GM19193 (cell line): ENCODE measurements around the gene PTPN23.

Source experiments
- POLR2A ChIP-seq: IDR thresholded peaks from 4 replicates; pipeline ENCODE4 v1.6.1; 2011; ENCODE audit not compliant: insufficient read depth, insufficient read length; ENCODE audit errors: extremely low read depth

The PTPN23 gene

GRCh38 chr3:47430606-47431005 lies 49.8 kb downstream of the PTPN23 start:
- no peak for TF ChIP-seq POLR2A

GRCh38 chr3:47431225-47431624 lies 50.4 kb downstream of the PTPN23 start:
- TF ChIP-seq POLR2A, result no peak

- TF ChIP-seq POLR2A, result no peak
Measured at GRCh38 chr3:47432673-47433072, 51.9 kb downstream of the PTPN23 start.

- no peak for TF ChIP-seq POLR2A
Measured at GRCh38 chr3:47433796-47434195, 53.0 kb downstream of the PTPN23 start.

GRCh38 chr3:47434849-47435248 lies 54.0 kb downstream of the PTPN23 start:
- no peak for TF ChIP-seq POLR2A

- TF ChIP-seq POLR2A, result no peak
Measured at GRCh38 chr3:47436180-47436579, 55.4 kb downstream of the PTPN23 start.

GRCh38 chr3:47440131-47440530 lies 59.3 kb downstream of the PTPN23 start:
- TF ChIP-seq POLR2A, result no peak

GRCh38 chr3:47441796-47442551 lies 61.2 kb downstream of the PTPN23 start:
- TF ChIP-seq POLR2A, result no peak

- TF ChIP-seq POLR2A, result no peak
Measured at GRCh38 chr3:47443611-47443995, 62.8 kb downstream of the PTPN23 start.

- no peak for TF ChIP-seq POLR2A
Measured at GRCh38 chr3:47444103-47444502, 63.3 kb downstream of the PTPN23 start.

- TF ChIP-seq POLR2A, result no peak
Measured at GRCh38 chr3:47452453-47453215, 71.8 kb downstream of the PTPN23 start.

- no peak for TF ChIP-seq POLR2A
Measured at GRCh38 chr3:47455806-47456452, 75.1 kb downstream of the PTPN23 start.

- no peak for TF ChIP-seq POLR2A
Measured at GRCh38 chr3:47456984-47457383, 76.2 kb downstream of the PTPN23 start.
